Spleen (tissue), 7 donors: ENCODE measurements around the gene RAB3A.

Experiments used
- POLR2AphosphoS5 ChIP-seq, 3 donors: sonication (generic); formaldehyde crosslinking; IDR thresholded peaks; one replicate each; pipeline ENCODE4 v1.5.1; 2017; ENCODE audit warnings: antibody characterized with exemption in 3 of 3
- TF ChIP-seq, protein P1 (sequence below), 11 experiments: fragments of 200-600 bp in 7 of 11; fragments of 450-650 bp in 4 of 11; sonication (generic) in 4 of 11; IDR thresholded peaks in 8 of 11; conservative IDR thresholded peaks in 3 of 11; 1 replicate in 7 of 11; 2 replicates in 4 of 11; pipeline versions ENCODE4 v1.4.0 to v1.8.0; 2016 to 2021; ENCODE audit warnings: antibody characterized with exemption in 11 of 11, inconsistent platforms in 4 of 11, mild to moderate bottlenecking in 1 of 11
- donor health status: DM: no; HTN: no; CAD: no; lungs with moderate emphysema.
- donor health status: DM: no; HTN: no; CAD: no.
- donor health status: DM: no; HTN: no; CAD: no.

DNA sequence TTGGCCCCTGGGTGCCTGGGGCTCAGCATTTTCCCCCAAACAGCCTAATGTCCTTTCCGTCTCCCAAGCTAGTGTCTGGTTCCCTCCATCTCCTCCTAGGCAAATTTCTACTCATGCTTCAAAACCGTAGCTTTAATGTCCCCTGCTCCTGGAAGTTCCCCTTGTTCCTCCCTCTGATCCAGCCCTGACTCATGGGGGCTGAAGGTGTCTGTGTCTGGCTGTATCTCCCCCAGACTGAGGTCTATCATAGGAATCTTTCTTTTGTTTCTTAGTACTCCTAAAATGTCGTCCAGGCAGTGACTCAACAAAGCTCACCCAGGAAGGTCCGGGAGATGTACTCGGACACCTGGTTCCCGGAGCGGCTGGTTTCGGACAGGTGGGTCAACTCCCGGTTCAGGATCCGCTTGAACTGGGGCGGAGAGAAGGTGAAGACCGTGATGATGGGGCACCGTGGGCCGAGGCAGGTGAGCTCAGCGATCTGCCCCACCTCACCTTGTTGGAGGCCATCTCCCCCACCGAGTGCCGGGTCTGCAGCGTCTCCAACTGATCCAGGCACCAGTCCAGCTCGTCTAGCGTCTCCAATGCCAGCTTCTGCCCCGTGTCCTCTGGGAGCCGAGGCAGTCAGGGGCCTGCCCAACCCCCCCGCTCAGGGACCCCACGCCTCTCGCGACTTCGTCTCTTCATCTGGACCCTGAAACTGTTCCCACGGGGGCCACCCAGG, 16.2 kb upstream of the RAB3A start:
- TF ChIP-seq, protein P1, sequence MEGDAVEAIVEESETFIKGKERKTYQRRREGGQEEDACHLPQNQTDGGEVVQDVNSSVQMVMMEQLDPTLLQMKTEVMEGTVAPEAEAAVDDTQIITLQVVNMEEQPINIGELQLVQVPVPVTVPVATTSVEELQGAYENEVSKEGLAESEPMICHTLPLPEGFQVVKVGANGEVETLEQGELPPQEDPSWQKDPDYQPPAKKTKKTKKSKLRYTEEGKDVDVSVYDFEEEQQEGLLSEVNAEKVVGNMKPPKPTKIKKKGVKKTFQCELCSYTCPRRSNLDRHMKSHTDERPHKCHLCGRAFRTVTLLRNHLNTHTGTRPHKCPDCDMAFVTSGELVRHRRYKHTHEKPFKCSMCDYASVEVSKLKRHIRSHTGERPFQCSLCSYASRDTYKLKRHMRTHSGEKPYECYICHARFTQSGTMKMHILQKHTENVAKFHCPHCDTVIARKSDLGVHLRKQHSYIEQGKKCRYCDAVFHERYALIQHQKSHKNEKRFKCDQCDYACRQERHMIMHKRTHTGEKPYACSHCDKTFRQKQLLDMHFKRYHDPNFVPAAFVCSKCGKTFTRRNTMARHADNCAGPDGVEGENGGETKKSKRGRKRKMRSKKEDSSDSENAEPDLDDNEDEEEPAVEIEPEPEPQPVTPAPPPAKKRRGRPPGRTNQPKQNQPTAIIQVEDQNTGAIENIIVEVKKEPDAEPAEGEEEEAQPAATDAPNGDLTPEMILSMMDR (IDR thresholded peaks at IDR 0.05 in 8 of 11, conservative IDR thresholded peaks at IDR 0.05 in 3 of 11), result no peak
- no peak for TF ChIP-seq POLR2AphosphoS5 (IDR thresholded peaks at IDR 0.05)
